Left ventricle myocardium inferior (tissue), 1 donor: ENCODE data around the gene UGT1A9. TPM values are rescaled to one million over a fixed set of nuclear protein-coding genes. Genes with fewer than 3 reads are reported as not detected.

Experiments
- DNase-seq: peaks from one replicate; pipeline ENCODE4 v3.0.0-alpha.2; 2020
- H3K27ac ChIP-seq: fragments of 200-600 bp; replicated peaks from 2 replicates; pipeline ENCODE4 v1.8.0; 2021
- H3K27me3 ChIP-seq: fragments of 200-600 bp; 2 replicates; pipeline ENCODE4 v1.8.0; 2021; ENCODE audit warnings: low read depth
- H3K36me3 ChIP-seq: fragments of 200-600 bp; 2 replicates; pipeline ENCODE4 v1.8.0; 2021
- H3K4me1 ChIP-seq: fragments of 200-600 bp; 2 replicates; pipeline ENCODE4 v1.8.0; 2021
- H3K4me3 ChIP-seq: fragments of 200-600 bp; 2 replicates; pipeline ENCODE4 v1.8.0; 2021; ENCODE audit warnings: mild to moderate bottlenecking, moderate library complexity
- H3K9me3 ChIP-seq: fragments of 200-600 bp; replicated peaks from 2 replicates; pipeline ENCODE4 v1.8.0; 2021
- intact Hi-C: fragments of 100-400 bp; cut with micrococcal nuclease; formaldehyde crosslinking; loops from one replicate; pipeline ENCODE4 v1.11.0; 2022
- total RNA-seq: library from RNA; stranded (reverse); fragmentation: NEBNext Ultra II Directional; extraction: Animal tissue kit (Norgen Biotek cat#: 25700); gene quantifications from one replicate; pipeline ENCODE4 v1.2.1, GENCODE V29; 2021
- TF ChIP-seq, protein P1 (sequence below): fragments of 200-600 bp; IDR thresholded peaks from 2 replicates; pipeline ENCODE4 v1.8.0; 2021; ENCODE audit warnings: antibody characterized with exemption, mild to moderate bottlenecking, borderline replicate concordance
- donor health status: DM: no; HTN: yes; CAD: no; lungs with severe emphysema.

UGT1A9 gene
- total RNA-seq, 1 donor from 2014 or later, result not detected

DNA sequence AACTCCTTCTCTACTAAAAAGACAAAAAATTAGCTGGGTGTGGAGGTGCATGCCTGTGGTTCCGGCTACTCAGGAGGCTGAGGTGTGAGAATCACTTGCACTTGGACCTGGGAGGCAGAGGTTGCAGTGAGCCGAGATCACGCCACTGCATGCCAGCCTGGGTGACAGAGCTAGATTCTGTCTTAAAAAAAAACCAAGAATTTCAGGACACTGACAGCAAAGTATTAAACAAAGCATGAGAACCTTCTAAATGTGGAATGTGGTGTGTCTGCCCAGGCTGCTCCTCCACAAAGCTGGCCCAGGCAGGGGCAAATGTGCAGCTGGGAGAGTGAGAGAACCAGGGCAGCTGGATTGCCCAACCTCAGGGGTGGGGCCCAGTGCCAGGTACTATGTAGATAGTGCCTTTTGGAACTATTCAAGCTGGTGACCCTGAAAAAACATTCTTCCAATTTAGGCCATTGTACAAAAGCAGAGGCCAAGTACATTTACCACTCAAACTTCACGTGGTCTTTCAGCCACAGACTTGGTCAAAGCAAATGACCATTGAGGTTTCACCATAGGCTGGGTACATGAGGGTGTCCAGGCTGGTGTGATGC lies 34.3 kb downstream of the UGT1A9 start:
- H3K4me1 ChIP-seq, result no peaks in the 10 kb centered on the region
- no peak overlapping the region for H3K4me3 ChIP-seq
- TF ChIP-seq, protein P1, sequence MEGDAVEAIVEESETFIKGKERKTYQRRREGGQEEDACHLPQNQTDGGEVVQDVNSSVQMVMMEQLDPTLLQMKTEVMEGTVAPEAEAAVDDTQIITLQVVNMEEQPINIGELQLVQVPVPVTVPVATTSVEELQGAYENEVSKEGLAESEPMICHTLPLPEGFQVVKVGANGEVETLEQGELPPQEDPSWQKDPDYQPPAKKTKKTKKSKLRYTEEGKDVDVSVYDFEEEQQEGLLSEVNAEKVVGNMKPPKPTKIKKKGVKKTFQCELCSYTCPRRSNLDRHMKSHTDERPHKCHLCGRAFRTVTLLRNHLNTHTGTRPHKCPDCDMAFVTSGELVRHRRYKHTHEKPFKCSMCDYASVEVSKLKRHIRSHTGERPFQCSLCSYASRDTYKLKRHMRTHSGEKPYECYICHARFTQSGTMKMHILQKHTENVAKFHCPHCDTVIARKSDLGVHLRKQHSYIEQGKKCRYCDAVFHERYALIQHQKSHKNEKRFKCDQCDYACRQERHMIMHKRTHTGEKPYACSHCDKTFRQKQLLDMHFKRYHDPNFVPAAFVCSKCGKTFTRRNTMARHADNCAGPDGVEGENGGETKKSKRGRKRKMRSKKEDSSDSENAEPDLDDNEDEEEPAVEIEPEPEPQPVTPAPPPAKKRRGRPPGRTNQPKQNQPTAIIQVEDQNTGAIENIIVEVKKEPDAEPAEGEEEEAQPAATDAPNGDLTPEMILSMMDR, result no peak
- H3K27ac ChIP-seq, result no peak overlapping the region
- no peak for DNase-seq
- peaks cover 22% of the 10 kb centered on the region for H3K9me3 ChIP-seq
- peaks cover 21% of the 10 kb centered on the region for H3K27me3 ChIP-seq
- intact Hi-C loops, result no loop called here
- no peaks in the 10 kb centered on the region for H3K36me3 ChIP-seq

DNA sequence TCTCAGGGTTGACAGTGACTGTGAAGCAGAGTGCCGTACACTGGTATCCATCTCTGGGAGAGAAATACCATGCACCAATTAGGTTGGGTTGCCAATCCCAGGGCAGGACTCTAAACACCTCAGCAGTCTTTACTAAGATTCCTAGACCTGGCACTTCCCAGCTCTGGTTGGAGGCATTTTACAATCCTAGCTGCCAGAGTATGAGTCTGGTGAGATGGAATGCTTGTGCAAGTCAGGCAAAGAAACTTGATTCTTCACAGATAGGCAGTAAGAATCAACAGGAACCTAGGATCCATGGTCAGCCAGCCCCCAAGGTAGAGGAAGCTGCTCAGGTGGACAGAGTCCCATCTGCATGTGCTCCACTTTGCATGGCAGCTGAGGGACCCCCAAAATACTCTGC lies 35.0 kb downstream of the UGT1A9 start:
- Histone ChIP-seq H3K4me3 (no peak overlapping the region), H3K27me3 (peaks cover 26% of the 10 kb centered on the region), H3K36me3 (no peaks in the 10 kb centered on the region), H3K9me3 (peaks cover 22% of the 10 kb centered on the region), H3K4me1 (no peaks in the 10 kb centered on the region), H3K27ac (no peak overlapping the region)
- DNase-seq, result no peak
- intact Hi-C loops, result no loop called here
- TF ChIP-seq, protein P1, result no peak

DNA sequence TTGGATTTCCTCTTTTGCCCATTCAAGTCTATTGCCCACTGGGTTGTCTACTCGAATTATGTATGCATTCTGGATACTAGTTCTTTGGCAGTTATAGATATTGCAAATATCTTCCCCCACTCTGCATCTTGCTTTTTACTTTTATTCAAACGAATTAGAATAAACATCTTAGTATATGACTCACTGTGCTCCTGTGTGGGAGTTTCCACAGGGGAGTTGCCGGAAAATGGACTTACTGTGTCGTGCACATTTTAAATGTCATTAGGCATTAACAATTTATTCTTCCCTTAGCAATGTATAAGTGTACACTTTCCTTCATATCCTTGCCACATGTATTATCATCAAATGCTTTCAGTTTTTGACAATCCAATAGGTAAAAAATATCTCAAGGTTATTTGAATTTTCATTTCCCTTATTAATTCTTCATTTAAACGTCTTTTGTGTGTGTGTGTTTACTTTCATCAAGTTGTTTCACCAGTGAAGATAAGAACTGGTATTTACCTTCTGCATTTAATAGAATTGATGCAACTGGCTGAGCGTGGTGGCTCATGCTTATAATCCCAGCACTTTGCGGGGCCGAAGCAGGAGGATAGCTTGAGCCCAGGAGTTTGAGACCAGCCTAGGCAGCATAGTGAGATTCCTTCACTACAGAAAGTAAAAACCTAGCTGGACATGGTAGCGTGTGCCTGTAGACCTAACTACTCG lies 36.4 kb downstream of the UGT1A9 start:
- no peak for DNase-seq
- Histone ChIP-seq H3K36me3 (no peaks in the 10 kb centered on the region), H3K4me1 (no peaks in the 10 kb centered on the region), H3K27ac (no peak overlapping the region), H3K27me3 (peaks cover 37% of the 10 kb centered on the region), H3K4me3 (no peak overlapping the region), H3K9me3 (peaks cover 18% of the 10 kb centered on the region)
- TF ChIP-seq, protein P1, result no peak
- intact Hi-C loops, result no loop called here

DNA sequence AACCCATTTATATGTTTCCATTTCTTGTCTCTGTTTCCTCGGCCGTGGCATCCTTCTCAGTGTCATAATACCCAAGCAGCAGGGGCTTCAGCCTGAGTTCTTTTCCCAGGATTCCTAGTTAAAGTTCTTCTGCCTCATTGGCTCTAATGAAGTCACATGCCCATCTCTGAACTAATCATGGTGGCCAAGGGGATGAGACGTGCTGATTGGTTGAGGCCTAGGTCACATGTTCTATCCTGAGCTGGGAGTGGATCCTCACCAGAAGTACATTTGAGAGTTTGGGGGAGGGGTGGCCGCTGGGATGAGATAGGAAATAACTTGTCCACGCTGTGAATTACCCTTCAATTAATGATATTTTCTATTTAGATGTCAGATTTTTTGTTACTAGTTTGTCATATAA lies 37.2 kb downstream of the UGT1A9 start:
- Histone ChIP-seq H3K4me3 (no peak overlapping the region), H3K36me3 (no peaks in the 10 kb centered on the region), H3K27me3 (peaks cover 46% of the 10 kb centered on the region), H3K9me3 (peaks cover 10% of the 10 kb centered on the region), H3K27ac (no peak overlapping the region), H3K4me1 (no peaks in the 10 kb centered on the region)
- no peak for DNase-seq
- intact Hi-C loops, result no loop called here
- TF ChIP-seq, protein P1, result no peak

DNA sequence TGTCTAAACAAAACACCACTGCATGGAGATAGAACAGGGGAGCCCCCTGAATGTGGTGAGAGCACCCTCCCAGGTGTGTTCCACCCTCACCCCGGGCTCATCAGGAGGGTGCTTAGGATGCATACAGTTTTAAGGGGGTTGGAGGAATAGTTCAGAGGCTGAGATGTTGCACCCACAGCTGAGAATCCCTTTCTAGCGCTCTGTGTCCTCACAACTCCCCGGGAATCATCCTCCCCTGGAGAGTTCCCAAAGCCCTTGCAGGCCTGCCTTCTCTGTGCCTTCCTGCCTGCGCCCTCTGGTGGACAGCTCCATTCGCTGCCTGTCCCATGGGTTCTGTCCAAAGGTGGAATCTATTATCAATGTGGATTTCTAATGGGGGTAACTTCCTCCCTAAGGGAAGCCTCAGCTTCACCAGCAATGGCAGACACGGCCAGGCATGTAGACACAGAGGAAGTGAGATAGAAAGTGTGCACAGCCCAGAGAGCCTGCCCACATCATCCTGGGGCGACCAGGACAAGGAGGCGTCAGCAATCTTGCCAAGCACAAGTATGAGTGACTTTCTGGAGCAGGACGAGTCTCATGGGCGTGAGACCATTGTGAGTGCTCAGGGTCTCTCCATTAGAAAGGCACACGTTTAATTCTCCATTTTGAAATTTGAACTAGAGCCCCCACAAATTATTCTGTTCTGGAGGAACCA lies 39.8 kb downstream of the UGT1A9 start:
- Histone ChIP-seq H3K27me3 (peaks cover 66% of the 10 kb centered on the region), H3K9me3 (no peaks in the 10 kb centered on the region), H3K4me1 (no peaks in the 10 kb centered on the region), H3K4me3 (no peak overlapping the region), H3K36me3 (no peaks in the 10 kb centered on the region), H3K27ac (no peak overlapping the region)
- peak; percentile 56 for DNase-seq
- TF ChIP-seq, protein P1, result peak; percentile 80
- intact Hi-C loops, result no loop called here
